HG03469 (cell line): ENCODE measurements around the gene SEC14L6.
A peak's percentile ranks its signal among the peaks of the same experiment; 100 is the strongest.
"Not testable (repeated sequence)": the region's sequence is repeated elsewhere in the genome, so short reads cannot be mapped to it uniquely, and the experiment has no call there.

Experiments used
- ATAC-seq: cut with Tn5 transposase; IDR thresholded peaks from one replicate; pipeline ENCODE4 v1.9.1; 2021; ENCODE audit warnings: mild to moderate bottlenecking, moderate library complexity, moderate number of reproducible peaks; ENCODE audit not compliant: unreplicated experiment

SEC14L6 gene

DNA sequence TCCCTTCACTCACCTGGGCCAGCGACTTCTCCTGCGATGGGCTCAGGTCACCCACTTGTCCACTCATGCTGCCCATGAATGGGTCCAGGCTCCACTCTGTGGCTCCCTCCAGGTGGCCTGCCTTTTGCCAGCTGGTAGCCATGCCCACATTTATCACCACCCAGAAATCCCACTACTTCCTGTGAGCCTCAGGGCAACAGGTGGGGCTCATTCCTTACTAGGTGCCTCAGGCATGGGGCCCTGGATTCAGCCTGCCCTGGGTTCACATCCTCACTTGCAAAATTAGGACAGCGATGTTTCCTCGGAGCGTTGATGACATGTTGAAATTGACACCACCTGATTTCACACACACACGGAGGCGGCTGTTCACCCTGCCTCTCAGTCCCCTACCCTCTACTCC lies at the start of gene SEC14L6:
Gene SEC14L6 (minus strand): TSS at position 126 of the 400 bp plus-strand sequence. CDS start 59 bp downstream, at position 67.
- ATAC-seq, result no peak

DNA sequence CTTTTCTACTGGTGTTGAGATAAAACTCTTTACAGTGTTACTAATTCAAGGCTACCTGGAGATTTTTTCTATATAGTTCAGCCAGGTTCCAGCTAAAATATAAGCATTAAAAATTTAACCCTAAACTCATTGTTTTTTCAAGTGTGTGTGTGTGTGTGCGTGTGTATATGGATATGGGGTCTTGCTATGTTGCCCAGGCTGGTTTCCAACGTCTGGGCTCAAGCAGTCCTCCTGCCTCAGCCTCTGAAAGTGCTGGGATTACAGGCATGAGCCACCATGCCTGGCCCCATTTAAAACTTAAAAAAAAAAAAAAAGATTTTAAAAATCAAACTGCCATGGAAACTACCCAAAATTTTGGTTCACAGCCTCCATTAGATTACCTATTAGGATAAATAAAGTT lies 49.7 kb upstream of the SEC14L6 start:
- ATAC-seq, result no peak

- ATAC-seq, result not testable (repeated sequence)
These were observed 45.8 kb upstream of the SEC14L6 start for GRCh38 chr22:30592360-30592713.

DNA sequence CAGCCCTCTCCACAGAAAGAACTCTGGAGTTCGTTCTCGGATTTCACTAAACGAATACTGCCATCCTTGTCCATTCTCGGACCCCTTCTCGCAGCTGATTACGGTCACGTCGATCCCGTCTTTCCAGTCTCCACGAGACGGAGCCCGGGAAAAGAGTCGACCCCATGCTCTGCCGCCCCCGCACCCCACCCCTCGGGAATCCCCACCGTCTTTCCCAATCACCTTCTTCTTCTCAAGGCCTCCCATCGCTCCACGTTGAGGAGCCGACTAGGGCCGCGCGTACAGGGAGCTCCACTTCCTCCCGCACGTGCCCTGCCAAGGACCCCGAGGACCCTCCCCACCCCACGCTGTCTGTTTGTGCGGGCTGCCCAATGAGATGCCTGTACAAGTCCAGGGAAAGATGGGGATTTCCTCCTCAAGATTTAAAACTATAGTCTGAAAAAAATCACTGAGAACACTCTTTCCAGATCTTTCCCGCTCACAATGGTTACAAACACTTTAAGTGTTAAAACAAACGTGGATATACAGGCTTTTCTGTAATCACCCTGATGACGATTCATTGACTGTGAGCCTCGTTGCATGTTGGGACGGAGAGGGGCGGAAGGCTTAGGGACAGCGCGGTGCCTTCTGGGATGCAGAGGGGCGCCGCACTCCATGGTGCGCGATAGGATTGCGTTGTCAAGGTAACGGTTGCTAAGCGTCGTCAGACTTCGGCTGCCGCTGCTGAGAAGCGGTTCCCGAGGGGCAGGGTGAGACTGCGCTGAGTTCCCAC lies 45.2 kb upstream of the SEC14L6 start, which contains the start of gene PES1:
Gene PES1 (minus strand): TSS at position 323 of the 772 bp plus-strand sequence. CDS start 77 bp downstream, at position 246.
- peak; percentile 88 for ATAC-seq

- ATAC-seq, result no peak
These were observed 44.6 kb upstream of the SEC14L6 start for GRCh38 chr22:30591191-30591587.

GRCh38 chr22:30586414-30586813 lies 39.9 kb upstream of the SEC14L6 start:
- no peak for ATAC-seq

GRCh38 chr22:30584441-30584840 lies 37.9 kb upstream of the SEC14L6 start:
- no peak for ATAC-seq

DNA sequence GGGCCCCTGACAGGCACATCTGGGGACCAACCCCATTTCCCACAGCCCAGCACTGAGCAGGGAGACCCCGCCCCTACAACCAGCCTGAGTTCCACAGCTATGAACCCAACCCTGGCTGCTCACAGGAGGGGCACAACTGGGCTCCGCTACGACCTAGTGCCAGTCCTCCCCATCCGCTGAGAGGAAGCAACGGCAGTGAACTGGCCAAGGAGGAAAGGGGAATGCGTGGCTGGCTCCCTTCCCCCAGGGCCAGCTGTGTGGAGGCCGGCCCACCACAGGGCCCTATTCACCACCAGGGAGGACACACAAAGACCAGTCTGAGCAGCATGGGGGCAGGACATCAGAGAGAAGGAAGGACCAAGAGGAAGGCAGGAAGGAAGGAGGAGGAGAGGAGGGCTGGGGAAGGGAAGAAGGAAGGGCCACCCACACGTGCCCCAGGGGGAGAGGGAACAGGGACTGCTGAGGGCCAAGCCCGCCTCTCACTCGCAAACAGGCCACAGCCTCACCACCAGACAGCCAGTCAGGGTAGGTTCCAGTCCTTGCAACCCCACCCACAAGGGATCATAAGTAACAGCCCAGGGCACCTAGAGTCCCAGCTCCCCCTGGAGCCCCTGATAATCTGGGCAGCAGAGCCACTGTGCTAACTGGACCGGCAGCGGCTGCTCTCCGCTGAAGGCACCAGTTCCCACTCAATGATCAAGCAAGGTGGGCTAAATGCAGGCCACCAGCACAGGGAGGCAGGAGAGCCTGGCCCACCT lies 36.4 kb upstream of the SEC14L6 start:
- ATAC-seq, result no peak

DNA sequence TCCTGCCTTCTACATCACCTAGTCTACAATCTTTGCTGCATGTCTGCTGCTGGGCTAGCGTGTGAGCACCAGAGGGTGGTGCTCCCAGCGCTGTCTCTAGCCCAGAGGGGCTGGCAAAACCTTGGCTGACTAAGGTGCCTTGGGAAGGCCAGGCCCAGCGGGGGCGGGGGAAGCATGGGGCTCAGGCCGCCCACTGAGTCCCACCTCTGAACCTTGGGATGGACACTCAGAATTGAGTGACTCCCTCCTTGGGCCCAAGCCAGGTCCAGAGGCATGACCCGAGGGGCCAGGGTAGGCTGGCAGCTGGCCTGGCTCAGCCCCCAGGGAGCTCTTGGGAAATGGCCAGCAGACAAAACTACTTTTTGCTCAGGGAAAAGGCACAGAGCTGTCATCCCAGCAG lies 35.5 kb upstream of the SEC14L6 start:
- ATAC-seq, result no peak

DNA sequence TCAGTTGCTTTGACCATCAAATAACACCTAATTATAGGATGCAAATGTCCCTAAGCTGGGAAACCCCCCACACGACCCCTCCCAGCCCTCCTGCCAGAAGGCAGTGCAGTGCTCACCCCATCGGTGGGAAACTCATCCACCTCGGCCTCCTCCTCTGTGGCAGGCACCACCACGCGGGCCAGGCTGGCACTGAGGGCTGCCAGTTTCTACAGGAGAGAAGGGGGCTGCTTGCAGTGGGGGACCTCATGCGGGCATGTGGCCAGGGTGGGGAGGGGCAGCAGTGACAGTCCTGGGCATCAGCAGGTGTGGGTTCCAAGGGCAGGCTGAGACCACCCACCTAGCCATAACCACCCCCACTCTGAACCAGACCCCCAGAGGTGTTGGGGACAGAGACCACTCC lies 34.4 kb upstream of the SEC14L6 start:
- no peak for ATAC-seq

- no peak for ATAC-seq
These were observed 31.9 kb upstream of the SEC14L6 start for GRCh38 chr22:30578481-30578880.

GRCh38 chr22:30575859-30576258 lies 29.3 kb upstream of the SEC14L6 start:
- no peak for ATAC-seq

GRCh38 chr22:30574997-30575671 lies 28.6 kb upstream of the SEC14L6 start:
- ATAC-seq, result no peak

GRCh38 chr22:30574095-30574981 lies 27.8 kb upstream of the SEC14L6 start, which contains the start of gene GAL3ST1:
GAL3ST1 (minus strand) TSS chr22:30574665; CDS start chr22:30557392, 17,273 bp downstream.
- ATAC-seq, result no peak

- no peak for ATAC-seq
These were observed 27.1 kb upstream of the SEC14L6 start for GRCh38 chr22:30573594-30574094.

DNA sequence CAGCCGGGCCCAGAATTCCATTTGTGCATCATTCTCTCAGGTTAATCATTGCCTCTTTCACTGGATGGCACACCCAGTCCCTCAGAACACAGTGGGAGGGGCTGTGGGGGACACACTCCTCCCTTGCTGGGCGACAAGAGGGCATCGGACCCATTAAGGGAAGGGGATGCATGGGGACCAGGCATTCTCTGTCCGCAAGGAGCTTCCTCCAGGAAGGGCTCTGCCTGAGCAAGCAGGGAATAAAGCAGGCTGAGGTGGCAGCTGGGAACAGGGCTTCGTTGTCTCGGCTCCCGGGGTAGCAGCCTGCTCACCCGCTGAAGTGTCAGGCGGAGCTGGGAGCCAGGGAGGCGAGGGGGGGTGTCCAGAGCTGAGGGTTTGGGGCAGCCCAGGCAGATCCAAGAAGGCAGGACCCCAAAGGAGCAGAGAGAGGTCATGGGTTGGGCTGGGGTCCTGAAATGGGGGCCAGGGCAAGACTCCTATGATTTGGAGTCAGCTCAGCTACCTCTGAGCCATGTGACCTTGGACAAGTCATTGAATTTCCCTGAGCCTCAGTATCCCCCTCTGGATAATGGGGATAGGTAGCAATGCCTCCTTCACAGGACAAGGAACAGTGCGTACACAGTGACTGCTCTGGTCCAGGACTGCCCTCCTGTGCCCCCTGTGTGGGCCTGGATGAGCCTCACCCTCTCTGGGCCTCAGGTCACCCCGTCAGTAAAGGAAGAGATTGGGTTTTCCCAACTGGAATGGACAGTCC lies 26.5 kb upstream of the SEC14L6 start:
- ATAC-seq, result no peak

- ATAC-seq, result no peak
These were observed 25.7 kb upstream of the SEC14L6 start for GRCh38 chr22:30572210-30572609.

- no peak for ATAC-seq
These were observed 23.2 kb upstream of the SEC14L6 start for GRCh38 chr22:30569674-30570202.

GRCh38 chr22:30568137-30568805 lies 21.7 kb upstream of the SEC14L6 start:
- ATAC-seq, result no peak
